Lung microvascular endothelial cell (primary cell): ENCODE data around the gene LGMN. TPM values are rescaled to one million over a fixed set of nuclear protein-coding genes. Genes with fewer than 3 reads are reported as not detected.
"Not testable (repeated sequence)": the region's sequence is repeated elsewhere in the genome, so short reads cannot be mapped to it uniquely, and the experiment has no call there.

Source experiments
- DNase-seq, 2 donors: peaks; one replicate each; pipeline versions ENCODE4 v3.0.0 to v3.0.0-alpha.2; 2010; ENCODE audit warnings: low read depth in 2 of 2
- total RNA-seq: library from RNA; depleted of rRNA; stranded (reverse); fragments of >200 nt; gene quantifications from 2 replicates; pipeline ENCODE4 v1.2.1, GENCODE V29; 2014

Gene LGMN
- total RNA-seq = 57.8 and 62.7 TPM in 2 replicates

DNA sequence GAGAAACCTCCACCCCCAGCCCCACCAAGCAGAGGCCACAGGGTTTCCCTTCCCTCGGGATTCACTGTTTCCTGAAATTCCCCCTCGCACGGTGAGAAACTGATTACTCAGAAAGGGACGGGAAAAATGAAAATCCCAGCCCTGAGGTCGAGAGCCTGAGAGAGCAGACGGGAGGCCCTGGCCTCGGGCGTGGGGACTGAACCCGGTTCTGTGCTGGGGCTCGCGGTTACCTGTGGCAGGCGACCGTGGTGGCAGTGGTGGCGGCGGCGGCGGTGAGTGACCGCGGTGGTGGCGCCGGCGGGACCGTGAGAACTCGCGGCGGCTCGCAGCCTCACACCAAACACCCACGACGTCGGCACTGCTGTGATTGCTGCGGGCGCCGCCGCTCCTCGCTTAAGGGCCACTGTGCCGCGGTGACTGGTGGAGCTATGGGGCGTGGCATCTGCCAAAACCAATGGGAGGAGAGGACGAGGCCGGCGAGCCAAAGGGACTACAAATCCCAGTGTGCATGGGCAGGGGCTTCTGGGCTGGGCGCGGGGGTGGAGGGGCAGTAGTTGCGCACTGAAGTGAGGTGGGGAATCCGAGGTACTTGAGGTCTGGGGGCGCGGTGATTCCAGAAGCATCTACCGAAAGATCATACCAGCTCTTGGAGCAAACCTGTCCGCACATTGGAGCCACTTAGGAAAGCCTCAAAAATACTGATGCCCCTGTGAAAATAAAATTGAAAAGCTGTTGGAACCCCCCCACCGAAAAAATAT, at the start of gene LGMN:
LGMN (minus strand) TSS at position 369 of the 758 bp plus-strand sequence. CDS start 15,841 bp downstream, outside the sequence.
- peak; percentile 96 to 98 for DNase-seq

DNA sequence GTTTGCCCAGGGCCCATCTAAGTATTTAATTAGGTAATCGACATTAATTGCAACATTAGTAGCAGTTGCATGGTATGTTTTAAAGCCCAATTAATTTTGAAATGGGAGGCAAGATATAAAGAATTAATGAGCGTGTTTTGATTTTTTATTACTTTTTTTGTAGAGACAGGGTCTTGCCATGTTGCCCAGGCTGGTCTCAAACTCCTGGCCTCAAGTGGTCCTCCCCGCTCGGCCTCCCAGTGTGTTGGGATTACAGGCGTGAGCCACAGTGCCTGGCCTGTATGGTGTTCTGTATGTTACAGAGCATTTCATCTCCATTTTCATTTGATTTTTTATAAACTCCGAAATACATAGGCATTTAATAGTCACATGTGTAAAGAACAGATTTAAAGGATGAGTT, 46.5 kb upstream of the LGMN start:
- no peak for DNase-seq

DNA sequence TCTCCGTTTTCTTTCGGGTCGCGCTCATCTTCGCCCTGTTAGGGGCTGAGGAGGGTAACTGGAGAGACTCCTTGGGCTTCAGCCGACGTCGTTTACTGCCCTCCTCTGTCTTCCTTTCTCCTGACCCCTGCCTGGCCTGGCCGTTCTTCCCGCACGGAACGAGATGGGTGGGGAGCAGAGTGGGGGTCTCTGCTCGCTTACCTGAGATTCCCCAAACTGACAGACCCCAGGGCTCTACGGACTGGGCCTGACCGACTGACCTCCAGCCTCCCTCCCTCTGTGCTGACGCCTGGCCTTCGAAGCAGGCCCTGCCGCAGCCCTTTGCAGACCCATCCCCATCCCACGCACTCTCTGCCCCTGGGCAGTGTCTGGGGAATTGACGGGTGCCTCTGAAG, 46.1 kb upstream of the LGMN start:
- DNase-seq = peak; percentile 20 to 37

DNA sequence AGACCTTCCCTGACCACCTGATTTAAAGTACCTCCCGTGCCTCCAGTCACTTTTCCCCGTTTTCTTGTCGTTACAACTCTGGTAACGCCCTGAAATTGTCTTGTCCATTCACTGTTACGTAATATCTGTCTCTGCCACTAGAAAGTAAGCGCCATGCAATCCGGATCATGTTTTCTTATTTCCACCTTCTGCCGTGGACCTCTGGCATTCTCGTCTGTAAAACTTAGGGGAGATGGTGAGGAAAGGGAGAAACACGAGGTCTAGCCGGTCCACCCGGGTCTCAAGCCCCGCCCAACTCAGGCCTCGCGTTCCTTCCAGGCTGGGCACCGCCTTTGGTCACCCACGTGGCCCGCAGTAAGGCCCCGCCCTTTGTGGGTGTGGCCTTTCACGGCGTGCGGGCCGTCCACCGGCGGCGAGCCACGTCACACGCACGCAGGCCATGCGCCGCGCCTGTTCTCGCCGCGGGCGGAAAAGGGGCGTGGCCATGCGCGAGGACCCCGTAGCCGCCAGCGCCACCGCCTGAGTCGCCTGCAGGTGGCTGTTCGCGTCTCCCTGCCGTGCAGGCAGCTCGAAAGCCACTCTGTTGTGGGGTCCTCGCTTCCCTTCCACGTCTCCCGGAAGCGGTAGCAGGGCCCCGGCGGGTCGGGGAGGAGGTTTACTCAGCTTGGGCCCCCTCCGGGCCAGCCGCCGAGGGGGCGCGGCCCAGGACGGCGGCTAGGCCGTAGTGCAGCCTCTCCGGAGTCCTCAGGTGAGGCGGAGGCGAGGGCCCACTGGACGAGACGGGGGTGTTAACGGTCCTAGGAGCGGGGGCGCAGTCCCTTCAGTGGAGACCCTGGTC, 45.5 kb upstream of the LGMN start, which contains the start of gene GOLGA5:
GOLGA5 (plus strand) TSS at position 597 of the 838 bp plus-strand sequence. CDS start 3,133 bp downstream, outside the sequence.
- DNase-seq = peak; percentile 99

DNA sequence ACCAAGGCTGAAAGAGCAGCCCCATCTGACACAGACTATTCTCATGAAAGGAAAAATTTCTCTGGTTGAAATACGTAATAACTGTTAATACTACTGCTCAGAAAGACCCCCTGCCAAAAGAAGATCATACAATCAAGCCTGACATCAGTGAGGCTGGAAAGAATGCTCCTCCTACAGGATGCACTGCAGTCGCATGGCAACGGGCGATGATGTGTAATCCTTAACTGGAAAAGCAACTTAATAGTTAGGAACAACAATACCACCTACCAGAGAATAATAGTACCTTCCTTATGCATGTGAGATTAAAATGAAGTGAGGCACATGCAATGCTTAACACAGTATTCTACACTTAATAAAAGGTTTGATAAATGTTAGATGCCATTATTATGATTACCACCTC, 44.5 kb upstream of the LGMN start:
- DNase-seq = peak; percentile 55 to 62

DNA sequence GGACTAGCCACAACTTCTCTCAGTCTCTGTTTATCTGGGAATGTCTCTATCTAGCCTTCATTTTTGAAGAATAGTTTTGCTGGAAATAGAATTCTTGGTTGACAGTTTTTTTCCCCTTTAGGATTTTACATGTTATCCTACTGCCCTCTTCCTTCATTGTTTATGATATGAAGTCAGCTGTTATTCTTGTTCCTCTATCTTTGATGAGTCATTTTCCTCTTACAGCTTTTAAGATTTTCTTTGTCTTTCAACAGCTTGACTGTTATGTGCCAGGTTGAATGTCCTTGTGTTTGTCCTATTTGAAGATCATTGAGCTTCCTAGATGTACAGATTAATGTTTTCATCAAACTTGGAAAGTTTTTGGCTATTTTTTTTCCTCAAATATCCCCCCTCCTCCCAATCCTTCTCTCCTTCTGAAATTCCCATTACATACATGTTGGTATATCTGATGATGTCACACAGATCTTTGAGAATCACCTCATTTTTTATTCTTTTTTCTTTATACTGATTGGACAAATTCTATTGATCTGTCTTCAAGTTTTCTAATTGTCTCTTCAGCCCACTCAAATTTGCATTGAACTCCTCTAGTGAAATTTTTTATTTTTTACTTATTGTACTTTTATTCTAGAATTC, 41.1 kb upstream of the LGMN start:
- no peak for DNase-seq

DNA sequence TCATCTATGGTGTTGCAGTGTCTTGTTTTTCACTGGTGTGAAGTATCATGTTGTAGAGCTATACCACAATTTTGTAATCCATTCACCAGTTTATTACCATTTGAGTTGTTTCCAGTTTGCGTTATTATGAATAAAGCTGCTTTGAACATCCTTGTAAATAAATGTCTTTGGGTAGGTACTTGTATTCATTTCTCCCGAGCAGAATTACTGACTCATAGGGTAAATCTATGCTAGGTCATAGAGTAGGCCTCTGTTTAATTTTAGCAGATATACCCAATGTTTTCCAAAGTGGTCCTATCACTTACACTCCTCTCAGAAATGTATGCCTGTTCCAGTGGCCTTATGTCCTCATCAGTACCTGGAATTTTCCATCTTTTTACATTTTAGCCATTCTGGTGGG, 39.1 kb upstream of the LGMN start:
- no peak for DNase-seq

DNA sequence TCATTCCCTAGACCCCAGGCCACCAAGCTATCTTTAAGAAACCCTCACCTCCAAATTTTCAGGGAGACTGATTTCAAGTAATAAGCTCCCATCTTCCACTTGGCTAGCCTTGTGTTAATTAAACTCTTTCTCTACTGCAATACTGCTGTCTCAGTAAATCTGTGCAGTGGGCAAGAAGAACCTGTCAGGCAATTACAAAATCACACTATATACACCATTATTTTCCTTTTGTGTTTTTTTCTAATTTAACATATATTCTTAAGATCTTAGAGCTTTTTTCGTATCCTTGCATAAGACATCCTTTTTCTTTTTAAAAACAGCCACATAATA, 38.0 kb upstream of the LGMN start:
- DNase-seq = no peak

DNA sequence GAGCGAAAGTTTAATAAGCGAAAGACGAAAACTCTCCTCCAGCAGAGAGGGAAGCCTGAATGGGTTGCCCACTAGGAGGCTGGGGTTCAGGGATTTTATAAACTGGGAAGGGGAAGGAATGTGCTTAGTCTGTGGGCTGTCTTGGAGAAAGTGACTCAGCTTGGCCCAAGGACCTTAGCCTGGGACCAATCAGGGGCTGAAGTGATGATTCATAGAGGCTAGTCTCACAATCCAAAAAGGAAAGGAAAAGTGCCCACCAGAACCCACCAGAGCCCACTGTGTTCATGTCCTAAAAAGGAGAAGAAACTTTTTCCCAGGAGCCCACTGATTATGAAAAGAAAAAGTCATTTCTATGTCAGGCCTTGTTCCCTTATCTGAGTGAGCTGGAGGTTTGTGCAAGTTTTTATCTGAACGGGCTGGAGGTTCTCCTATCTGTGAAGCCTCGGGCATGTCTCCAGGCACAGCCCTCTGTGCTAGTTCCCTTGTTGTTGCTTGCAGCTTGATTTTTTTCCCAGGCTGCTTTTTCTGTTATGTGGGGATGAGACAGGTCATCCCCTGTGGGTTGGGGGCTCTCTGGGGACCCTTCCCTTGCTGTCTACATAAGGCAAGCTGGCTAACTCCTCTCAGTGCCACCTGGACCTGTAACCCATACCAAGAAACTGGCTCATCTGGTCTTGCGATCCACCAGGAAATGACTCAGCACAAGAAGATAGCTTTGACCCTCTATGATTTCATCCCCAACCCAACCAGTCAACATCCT, 37.4 kb upstream of the LGMN start:
- DNase-seq = peak in 1 of 2 donors; percentile 67

DNA sequence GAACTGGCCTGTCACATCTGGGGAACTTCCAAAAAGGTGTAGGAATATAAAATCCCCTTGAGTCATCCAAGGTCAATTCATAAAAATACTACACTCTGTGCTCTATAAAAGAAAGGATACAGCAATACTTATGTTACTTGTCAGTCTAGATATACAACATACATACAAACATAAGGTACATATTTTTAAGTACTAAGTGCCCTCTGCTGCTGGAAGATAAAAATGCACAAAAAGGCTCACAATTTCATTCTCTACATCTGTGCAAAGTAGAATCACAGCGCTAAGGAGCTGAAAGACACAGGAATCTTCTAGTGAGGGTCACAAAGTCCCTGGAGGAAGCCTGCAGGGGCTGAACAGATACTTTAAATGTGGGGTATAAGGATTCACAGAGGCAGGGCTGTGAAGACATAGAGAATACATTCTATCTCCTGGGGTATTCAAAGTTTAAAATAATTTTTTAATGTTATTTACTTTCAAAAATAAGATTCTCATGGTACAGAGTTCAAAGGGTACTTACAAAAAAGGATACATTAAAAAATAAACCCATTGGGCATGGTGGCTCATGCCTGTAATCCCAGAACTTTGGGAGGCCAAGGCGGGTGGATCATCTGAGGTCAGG, 35.5 kb upstream of the LGMN start:
- DNase-seq = peak; percentile 66

DNA sequence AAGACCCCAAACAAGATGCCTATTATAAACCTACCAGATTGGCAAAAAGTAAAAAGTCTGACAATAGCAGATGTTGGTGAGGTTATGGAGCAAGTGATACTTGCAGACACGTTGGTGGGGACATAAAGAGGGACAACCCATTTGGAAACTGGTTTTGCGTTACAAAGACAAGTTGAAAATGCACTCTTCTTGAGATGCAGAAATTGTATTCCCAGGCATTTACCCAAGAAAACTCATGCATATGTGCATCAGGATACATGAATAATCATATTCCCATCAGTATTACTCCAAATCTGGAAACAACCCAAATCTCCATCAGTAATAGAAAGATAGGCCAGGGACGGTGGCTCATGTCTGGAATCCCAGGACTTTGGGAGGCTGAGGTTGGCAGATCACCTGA, 32.9 kb upstream of the LGMN start:
- no peak for DNase-seq

DNA sequence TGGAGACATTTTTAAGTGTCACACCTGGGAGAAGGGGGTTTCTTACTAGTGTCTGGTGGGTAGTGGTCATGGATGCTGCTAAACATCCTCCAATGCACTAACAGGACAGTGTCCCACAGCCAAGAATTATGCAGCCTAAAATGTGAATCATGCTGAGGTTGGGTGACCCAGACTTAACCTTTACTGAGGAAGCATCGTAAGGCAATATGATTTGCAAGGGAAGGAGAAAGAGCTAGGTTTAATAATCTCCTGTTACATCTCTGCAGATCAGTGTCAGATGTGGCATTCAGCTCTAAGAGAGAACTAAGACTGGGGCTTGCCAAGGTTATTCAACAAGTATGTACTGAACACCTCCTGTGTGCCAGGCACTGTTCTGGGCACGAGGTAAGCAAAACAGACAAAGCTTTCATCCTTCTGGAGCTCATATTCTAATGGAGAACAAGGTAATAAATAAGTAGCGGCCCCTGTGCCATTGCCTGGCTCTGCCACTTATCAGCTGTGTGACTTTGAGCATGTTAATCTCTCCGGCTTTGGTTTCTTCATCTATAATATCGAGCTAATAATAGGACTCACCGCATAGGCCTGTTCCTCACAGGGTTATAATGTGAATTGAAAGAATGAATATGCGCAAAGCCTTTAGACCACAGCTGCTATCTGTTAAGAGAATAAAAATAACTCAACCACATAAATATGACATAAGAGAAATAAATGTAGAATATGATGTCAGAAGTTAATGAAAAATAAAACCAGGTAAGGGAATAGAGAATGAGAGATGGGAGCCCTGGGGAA, 32.2 kb upstream of the LGMN start:
- DNase-seq = peak in 1 of 2 donors; percentile 12

DNA sequence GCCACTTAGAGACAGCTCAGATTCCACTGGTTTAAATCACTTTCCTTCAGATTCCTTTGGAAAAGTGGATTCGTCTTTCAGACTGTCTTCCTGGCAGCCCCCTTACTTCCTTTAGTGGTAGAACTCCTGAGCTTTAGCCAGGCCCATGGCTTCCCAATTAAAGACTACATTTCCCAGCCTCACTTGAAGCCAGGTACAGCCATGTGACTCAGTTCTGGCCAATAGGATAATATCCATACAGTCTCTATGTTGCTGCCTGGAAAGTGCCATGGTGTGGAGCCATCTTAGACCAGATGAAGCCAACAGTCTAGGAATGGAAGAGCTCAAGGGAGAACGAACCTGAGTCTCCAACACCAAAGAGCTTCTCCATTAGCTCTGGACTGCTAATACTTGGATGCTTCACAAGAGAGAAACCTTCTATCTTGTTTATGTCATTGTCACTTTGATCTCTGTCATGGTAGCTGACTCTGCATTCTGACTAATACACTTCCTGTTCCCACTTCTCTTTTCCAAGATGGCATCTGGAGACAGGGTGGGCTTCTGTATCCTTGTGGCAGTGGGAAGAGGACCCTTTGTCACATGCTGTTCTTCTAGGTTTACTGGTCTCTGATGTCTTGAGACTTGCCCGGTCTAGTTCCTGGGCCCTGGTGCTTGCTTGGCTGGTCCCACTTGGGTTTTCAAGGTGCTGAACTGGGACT, 30.6 kb upstream of the LGMN start:
- peak in 1 of 2 donors; percentile 19 for DNase-seq

DNA sequence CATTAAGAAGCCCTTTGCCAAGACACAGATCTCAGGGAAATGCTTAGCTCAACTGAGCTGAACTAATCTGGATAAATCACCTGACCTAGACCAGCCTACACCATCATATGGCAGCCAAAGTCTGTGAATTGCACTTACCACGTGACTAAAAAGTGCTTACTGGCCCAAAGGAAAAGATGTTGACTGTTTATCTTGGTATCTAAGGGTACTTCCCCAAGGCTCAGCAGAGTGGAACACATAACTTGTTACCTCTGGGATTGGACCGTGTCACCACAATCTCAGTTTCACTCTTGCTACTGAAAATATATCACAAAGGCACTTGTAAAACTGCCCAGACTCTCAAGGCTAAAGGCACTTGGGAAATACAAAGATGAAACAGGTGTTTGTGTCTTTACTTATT, 26.9 kb upstream of the LGMN start:
- not testable (repeated sequence) for DNase-seq

DNA sequence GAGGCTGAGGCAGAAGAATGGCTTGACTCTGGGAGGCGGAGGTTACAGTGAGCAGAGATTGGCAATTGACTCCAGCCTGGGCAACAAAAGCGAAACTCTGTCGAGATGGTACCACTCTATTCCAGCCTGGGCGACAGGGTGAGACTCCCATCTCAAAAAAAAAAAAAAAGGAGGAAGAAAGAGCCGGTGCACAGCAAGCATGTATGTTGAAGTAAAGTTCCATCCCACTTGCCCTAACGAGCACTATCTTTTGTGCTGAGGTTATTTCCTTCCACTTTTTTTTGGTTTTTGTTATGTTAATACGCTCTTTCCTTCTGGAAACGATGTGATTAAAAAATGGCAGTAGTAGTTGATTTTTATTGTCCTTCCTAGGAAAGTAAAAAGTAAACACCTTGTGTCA, 26.1 kb upstream of the LGMN start:
- no peak for DNase-seq

DNA sequence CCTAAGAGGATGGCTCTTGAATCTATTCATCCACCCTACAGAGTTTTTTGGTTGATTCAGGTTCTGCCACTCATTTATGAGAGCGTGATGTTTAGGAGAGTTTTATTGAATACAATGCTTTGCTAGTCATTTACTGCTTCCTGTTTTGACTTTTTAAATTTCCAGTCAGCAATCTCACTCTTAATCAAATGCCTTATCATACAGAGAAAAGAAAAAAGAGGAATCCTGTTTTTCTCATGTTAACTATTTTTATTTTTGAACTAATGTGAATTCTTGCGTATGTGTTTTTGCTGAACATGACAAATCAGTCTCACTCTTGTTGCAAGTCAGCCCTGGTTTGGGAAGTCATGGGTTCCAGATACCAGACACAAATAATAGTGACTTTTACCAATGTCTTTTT, 22.1 kb upstream of the LGMN start:
- DNase-seq = peak in 1 of 2 donors; percentile 14

DNA sequence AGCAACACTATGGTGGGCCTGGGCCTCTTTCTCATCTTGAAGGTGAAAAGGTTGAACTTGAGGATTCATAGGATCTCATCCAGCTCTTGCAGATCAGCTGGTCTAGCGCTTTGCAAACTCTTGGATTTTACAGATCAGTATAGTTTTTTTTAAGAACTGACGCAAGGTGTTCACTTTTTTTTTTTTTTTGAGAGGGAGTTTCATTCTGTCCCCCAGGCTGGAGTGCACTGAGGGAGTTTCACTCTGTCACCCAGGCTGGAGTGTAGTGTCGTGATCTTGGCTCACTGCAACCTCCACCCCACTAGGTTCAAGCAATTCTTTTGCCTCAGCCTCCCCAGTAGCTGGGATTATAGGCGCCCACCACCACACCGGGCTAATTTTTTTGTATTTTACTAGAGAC, 20.4 kb upstream of the LGMN start:
- no peak for DNase-seq

DNA sequence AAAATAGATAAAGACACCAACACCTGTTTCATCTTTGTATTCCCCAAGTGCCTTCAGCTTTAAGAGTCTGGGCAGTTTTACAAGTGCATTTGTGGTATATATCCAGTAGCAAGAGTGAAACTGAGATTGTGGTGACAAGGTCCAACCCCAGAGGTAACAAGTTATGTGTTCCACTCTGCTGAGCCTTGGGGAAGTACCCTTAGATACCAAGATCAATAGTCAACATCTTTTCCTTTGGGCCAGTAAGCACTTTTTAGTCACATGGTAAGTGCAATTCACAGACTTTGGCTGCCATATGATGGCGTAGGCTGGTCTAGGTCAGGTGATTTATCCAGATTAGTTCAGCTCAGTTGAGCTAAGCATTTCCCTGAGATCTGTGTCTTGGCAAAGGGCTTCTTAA, 19.8 kb upstream of the LGMN start:
- DNase-seq = not testable (repeated sequence)
